ENCODE measurements around the gene TBX15. TPM values are rescaled to one million over a fixed set of nuclear protein-coding genes. Genes with fewer than 3 reads are reported as not detected.

Gene TBX15
- total RNA-seq, 1 donor from 2014 or later, result 0.20 TPM

- DNase-seq (ENCODE audit: low spot score), result no peak
Measured at GRCh38 chr1:118890851-118891384, 97.2 kb downstream of the TBX15 start.

GRCh38 chr1:118884946-118885345, 103.2 kb downstream of the TBX15 start:
- no peak for DNase-seq (ENCODE audit: low spot score)

- DNase-seq (ENCODE audit: low spot score), result no peak
Measured at GRCh38 chr1:118881751-118882150, 106.4 kb downstream of the TBX15 start.

GRCh38 chr1:118878661-118879060, 109.5 kb downstream of the TBX15 start:
- no peak for DNase-seq (ENCODE audit: low spot score)

- no peak for DNase-seq (ENCODE audit: low spot score)
Measured at GRCh38 chr1:118877668-118878396, 110.3 kb downstream of the TBX15 start.

GRCh38 chr1:118871582-118872171, 116.5 kb downstream of the TBX15 start:
- DNase-seq (ENCODE audit: low spot score), result no peak

- no peak for DNase-seq (ENCODE audit: low spot score)
Measured at GRCh38 chr1:118868387-118868786, 119.8 kb downstream of the TBX15 start.

GRCh38 chr1:118866330-118866729, 121.8 kb downstream of the TBX15 start:
- no peak for DNase-seq (ENCODE audit: low spot score)

- no peak for DNase-seq (ENCODE audit: low spot score)
Measured at GRCh38 chr1:118863688-118864087, 124.5 kb downstream of the TBX15 start.

GRCh38 chr1:118862755-118863154, 125.4 kb downstream of the TBX15 start:
- DNase-seq (ENCODE audit: low spot score), result no peak

GRCh38 chr1:118861216-118861615, 126.9 kb downstream of the TBX15 start:
- no peak for DNase-seq (ENCODE audit: low spot score)

- DNase-seq (ENCODE audit: low spot score), result no peak
Measured at GRCh38 chr1:118859999-118860398, 128.1 kb downstream of the TBX15 start.

GRCh38 chr1:118846443-118846842, 141.7 kb downstream of the TBX15 start:
- DNase-seq (ENCODE audit: low spot score), result no peak

GRCh38 chr1:118842452-118843201, 145.5 kb downstream of the TBX15 start:
- DNase-seq (ENCODE audit: low spot score), result no peak

GRCh38 chr1:118841521-118841920, 146.6 kb downstream of the TBX15 start:
- no peak for DNase-seq (ENCODE audit: low spot score)

Other genes starting within 250 kb of the TBX15 start
- gene WARS2, start 152.3 kb upstream of the TBX15 start, total RNA-seq, result 11.3 TPM